ENCODE data around the gene LRTM2.

LRTM2 gene

GRCh38 chr12:1820191-1820895 is at the start of gene LRTM2:
TSS of gene LRTM2 (plus strand) at chr12:1820565. CDS start at chr12:1828149, 7,584 bp downstream.
- DNase-seq: no peak

GRCh38 chr12:1773937-1774655 is 46.3 kb upstream of the LRTM2 start:
- no peak for DNase-seq

- no peak for DNase-seq
These were observed 44.0 kb upstream of the LRTM2 start for GRCh38 chr12:1776170-1776921.

- DNase-seq: no peak
These were observed 42.6 kb upstream of the LRTM2 start for GRCh38 chr12:1777798-1778197.

- DNase-seq: no peak
These were observed 41.5 kb upstream of the LRTM2 start for GRCh38 chr12:1778911-1779310.

- DNase-seq: no peak
These were observed 40.6 kb upstream of the LRTM2 start for GRCh38 chr12:1779783-1780182.

- no peak for DNase-seq
These were observed 38.6 kb upstream of the LRTM2 start for GRCh38 chr12:1781772-1782171.

- no peak for DNase-seq
These were observed 38.1 kb upstream of the LRTM2 start for GRCh38 chr12:1782215-1782614.

GRCh38 chr12:1787714-1788113 is 32.7 kb upstream of the LRTM2 start:
- DNase-seq: no peak

GRCh38 chr12:1790444-1790843 is 29.9 kb upstream of the LRTM2 start:
- no peak for DNase-seq

- peak; percentile 51 for DNase-seq
These were observed 29.1 kb upstream of the LRTM2 start for GRCh38 chr12:1791104-1791841.

- DNase-seq: no peak
These were observed 28.0 kb upstream of the LRTM2 start for GRCh38 chr12:1792406-1792805.

- no peak for DNase-seq
These were observed 26.7 kb upstream of the LRTM2 start for GRCh38 chr12:1793426-1794210.

GRCh38 chr12:1794440-1795090 is 25.8 kb upstream of the LRTM2 start:
- DNase-seq: no peak

GRCh38 chr12:1795221-1795784 is 25.1 kb upstream of the LRTM2 start:
- no peak for DNase-seq

- DNase-seq: peak; percentile 75
These were observed 24.4 kb upstream of the LRTM2 start for GRCh38 chr12:1795785-1796514.

GRCh38 chr12:1796515-1797010 is 23.8 kb upstream of the LRTM2 start:
- no peak for DNase-seq

- no peak for DNase-seq
These were observed 23.1 kb upstream of the LRTM2 start for GRCh38 chr12:1797011-1797901.

GRCh38 chr12:1797991-1798640 is 22.2 kb upstream of the LRTM2 start:
- DNase-seq: no peak
